HG02840 (cell line): ENCODE measurements around the gene C6orf141.

ENCODE experiments used
- ATAC-seq: cut with Tn5 transposase; IDR thresholded peaks from one replicate; pipeline ENCODE4 v1.9.1; 2021; ENCODE audit warnings: mild to moderate bottlenecking, moderate library complexity, moderate number of reproducible peaks; ENCODE audit not compliant: unreplicated experiment, low FRiP score

Gene C6orf141

GRCh38 chr6:49535795-49536194 is 14.7 kb upstream of the C6orf141 start:
- ATAC-seq, result no peak

DNA sequence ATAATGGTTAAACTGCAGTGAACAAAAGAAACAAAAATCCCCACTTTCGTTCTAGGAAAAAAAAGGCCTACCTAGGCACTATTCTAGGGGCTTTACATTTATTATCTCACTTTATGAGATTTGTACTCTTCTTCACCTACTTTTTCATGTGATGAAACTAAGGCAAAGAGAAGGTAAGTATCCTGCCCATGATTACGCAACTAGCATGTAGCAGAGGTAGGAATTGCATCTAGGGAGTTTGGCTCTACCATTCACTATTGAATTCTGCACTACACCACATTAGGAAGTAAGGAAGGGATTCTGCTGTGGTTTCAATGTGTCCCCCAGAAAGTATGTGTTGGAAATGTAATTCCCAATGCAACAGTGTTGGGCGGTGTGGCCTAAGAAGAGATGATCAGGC is 11.4 kb upstream of the C6orf141 start:
- no peak for ATAC-seq

DNA sequence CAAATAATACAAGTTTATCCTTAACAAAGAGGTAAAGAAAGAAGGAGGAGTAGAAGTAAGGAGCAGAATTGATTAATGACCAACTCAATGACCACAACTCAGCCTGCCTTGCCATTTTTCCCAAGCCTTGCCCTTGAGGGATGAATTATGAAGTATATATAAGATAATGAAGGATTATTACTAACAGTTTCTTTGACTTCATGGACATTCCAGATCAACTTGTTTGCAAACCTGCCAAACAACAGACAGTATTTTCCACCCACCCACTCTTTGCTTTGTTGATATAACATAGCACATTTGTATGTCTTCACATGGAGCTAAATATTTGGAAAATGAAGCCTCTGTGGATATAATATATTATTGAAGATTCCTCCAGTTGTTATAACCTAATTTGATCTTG is 9.9 kb upstream of the C6orf141 start:
- no peak for ATAC-seq

DNA sequence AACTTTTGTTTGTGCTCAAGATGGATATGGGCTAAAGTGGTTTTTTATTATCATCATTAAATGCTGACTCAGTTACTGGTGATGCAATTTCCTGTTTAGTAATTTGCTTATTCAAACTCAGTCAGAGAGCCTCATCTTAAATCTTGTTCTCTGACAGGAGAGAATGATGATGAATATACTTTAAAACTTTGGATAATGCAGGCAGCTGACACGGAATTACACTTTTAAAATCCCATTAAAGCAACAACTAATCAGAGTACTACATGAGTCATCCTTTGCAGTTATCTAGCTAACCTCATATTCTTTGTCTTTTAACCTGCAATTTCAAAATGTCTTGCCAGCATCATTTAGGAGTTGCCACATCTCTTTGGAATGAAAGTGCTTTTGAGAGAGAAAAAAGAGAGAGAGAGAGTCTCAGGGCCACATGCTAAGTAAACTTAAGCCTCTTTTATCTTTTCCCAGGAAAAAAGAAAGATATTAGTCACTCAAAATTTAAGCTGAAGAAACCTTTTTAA is 9.2 kb upstream of the C6orf141 start:
- ATAC-seq, result no peak

GRCh38 chr6:49541936-49542335 is 8.5 kb upstream of the C6orf141 start:
- no peak for ATAC-seq

- no peak for ATAC-seq
These were observed 7.2 kb upstream of the C6orf141 start for GRCh38 chr6:49543087-49543858.

DNA sequence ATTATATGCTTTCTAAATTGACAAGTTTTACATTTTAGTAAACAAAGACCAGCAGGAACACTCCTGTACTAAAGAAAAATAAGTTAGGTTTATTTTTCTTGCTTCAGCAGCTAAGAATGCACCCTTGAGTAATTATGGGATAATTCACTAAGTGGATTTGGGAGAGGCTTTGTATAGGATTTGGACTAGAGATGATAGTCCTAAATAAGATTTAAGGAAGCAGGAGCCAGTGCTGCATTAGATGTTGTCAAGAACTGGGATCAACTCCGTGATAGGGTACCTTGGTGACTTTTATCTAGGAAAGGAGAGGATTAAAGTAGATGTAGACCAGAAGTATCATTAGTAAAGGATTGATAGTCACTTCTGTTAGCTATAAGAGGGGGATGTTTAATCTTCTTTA is 4.1 kb upstream of the C6orf141 start:
- no peak for ATAC-seq

GRCh38 chr6:49548613-49549304 is 1.7 kb upstream of the C6orf141 start:
- no peak for ATAC-seq

DNA sequence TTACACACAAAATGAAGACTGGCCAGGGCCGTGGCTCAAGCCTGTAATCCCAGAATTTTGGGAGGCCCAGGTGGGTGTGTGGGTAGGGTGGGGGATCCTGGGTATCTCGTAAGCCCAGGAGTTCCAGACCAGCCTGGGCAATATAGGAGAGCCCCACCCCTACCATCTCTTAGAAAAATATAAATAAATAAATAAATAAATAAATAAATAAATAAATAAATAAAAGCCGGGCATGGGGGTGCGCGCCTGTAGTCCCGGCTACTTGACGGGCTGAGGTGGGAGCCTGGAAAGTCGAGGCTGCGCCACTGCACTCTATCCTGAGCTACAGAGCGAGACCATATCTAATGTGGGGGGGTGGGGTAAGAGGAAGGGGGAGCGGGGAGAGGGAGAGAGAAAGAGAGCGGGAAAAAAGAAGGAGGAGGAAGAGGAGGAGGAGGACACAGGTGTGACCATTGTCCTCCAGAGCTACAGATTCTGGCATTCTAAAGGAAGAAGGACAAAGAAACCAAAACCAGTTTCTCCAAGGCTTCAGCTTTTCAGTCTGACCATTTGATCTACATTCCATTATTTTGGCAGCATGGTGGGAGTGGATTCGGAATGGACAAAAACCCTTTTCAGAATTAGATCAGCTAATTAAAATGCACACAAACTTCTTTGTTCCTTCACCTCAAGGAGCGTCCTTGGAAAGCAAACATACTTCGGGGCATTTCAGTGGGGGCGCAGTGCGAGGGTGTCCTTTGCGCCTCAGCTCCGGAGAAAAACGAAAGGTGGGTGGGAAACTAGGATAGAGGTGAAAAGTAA is 577 bp upstream of the C6orf141 start:
- no peak for ATAC-seq

- peak; percentile 37 for ATAC-seq
These were observed 804 bp downstream of the C6orf141 start for GRCh38 chr6:49551078-49551865.

DNA sequence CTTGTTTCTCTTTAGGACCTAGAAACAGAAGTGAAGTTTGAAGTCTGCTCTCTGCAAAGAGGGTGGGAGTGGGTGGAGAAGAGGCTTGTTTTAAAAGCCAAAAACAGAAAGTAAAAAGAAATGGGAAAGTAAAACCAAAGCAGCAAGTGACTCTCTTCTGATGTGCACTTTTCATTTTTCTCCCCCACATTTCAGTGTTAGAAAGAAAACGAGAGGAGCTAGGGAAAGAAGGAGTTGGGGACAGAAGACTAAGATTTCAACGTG is 1.3 kb downstream of the C6orf141 start:
- ATAC-seq, result peak; percentile 29

GRCh38 chr6:49552596-49552995 is 2.1 kb downstream of the C6orf141 start:
- ATAC-seq, result no peak

DNA sequence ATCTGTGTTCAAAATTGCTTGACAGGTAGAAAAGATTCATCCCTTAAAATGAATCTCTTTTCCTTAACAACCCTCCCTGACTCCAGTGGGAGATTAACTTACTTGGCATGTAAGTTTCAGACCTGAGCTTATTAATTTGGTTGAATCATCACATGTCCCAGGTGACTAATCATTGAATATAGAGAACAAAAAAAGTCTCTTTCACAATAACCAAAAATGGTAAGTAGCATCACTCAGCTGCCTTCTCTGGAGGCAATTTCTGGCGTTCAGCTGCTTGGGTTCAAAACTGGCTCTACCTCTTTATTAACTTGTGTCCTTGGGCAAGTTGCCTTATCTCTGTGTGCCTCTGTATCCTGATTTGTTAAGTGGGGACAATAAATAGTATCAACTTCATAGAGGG is 2.9 kb downstream of the C6orf141 start:
- ATAC-seq, result no peak

GRCh38 chr6:49555951-49556350 is 5.5 kb downstream of the C6orf141 start:
- no peak for ATAC-seq

DNA sequence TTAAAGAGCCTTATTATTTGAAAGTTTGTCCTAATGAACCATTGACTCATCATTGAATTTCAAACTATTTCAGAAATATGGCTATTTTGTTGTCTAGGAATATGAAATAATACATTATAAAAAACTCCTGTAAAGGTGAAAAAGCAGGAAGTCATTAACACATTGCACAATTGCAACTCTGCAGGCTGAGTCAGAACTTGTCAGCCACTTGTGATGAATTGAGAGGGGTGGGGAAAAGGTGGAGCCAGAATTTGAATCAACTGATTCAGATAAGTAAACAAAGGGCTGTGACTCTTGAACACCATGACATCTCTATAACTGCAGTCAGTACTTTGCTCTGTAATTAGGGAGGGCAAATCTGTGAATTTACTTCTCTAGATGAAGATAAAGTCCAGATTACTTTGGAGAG is 6.0 kb downstream of the C6orf141 start:
- no peak for ATAC-seq

- no peak for ATAC-seq
These were observed 6.7 kb downstream of the C6orf141 start for GRCh38 chr6:49557177-49557576.

DNA sequence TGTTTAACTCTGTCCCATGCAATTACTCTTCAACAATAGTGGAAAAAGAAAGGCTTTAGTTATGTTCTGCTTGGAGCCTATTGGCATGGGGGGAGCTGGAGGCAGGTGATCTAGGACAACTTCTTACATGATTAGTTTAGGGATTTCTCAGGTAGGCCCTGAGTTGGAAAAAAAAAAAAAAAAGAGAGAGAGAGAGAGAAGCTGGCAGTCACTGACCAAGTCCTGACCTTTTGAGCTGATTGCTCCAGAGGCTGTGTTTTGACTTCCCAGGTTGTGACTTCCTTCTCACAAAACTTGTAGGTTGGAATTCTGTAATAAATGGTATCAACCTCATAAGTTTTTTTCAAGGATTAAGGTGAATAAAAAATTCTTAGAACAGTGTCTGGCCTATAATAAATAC is 7.8 kb downstream of the C6orf141 start:
- ATAC-seq, result no peak

DNA sequence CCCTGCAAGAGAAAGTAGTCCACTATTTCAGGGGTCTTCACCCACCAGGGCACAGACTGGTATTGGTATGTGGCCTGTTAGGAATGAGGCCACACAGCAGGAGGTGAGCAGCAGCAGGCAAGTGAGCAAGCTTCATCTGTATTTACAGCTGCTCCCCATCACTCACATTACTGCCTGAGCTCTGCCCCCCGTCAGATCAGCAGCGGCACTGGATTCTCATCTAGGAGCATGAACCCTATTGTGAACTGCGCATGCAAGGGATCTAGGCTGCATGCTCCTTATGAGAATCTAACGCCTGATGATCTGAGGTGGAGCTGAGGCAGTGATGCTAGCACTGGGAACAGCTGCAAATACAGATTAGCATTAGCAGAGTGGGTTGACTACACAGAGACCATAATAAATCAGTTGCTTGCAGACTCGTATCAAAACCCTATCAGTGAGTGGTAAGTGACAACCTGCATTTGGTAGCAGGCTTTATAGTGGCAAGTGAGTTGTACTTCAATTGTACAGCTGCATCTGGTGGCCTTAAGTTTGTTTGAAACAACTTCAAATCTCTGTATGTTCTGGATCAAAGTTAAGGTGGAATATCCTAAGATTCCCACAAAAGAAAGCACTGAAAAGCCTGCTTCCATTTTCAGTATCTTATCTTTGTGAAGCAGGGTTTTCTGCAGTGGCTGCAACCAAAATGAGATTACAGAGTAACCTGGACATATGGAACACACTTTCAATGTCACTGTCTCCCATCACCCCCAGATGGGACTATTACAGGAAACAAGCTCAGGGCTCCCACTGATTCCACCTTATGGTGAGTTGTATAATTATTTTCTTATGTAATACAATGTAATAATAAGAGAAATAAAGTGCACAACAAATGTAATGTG is 12.8 kb downstream of the C6orf141 start:
- no peak for ATAC-seq

DNA sequence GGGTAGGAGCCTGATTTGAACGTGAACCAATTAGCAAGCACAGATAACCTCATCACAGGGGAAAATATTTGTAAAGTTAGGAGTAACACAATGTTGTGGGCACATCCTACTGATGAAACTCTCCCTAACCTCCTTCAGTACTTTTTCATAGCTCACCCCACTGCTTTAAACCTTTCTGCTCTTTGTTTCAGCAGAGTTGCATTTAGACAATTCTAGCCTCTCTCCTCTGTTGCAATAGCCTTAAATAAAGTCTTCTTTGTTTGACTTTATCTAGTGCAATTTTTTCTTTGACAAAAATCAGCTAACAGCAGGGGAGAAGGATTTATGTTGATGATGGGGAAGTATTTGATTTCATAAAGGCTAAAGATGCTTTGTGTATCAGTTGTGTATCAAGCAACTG is 14.1 kb downstream of the C6orf141 start:
- ATAC-seq, result no peak

DNA sequence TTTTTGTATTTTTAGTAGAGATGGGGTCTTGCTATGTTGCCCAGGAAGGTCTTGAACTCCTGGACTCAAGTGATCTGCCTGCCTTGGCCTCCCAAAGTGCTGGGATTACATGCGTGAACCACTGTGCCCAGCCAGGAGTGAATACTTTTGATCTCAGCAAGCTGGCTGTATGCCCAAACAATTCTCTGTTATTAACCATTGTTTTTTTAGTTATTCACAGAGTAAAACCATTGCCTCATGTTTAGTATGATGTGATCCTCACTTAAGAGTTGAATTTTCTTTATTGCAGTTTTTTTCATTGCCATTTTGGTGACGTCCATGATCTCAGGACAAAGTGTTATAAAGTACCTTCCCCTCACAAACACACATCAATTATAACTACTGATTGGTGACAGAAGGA is 14.8 kb downstream of the C6orf141 start:
- ATAC-seq, result no peak
